SK-N-MC (cell line): ENCODE results near the gene NLN.

Experiments
- EZH2 ChIP-seq: fragments of 200-600 bp; sonication (generic); IDR thresholded peaks from one replicate; pipeline ENCODE4 v1.6.1; 2017; ENCODE audit warnings: antibody characterized with exemption
- POLR2AphosphoS5 ChIP-seq: IDR thresholded peaks from 2 replicates; pipeline ENCODE4 v1.6.1; 2012; ENCODE audit warnings: mild to moderate bottlenecking, low read depth, low read length, borderline replicate concordance

- TF ChIP-seq POLR2AphosphoS5 = no peak
- TF ChIP-seq EZH2 = no peak
Observed at GRCh38 chr5:65833780-65834179, 111.8 kb downstream of the NLN start.
